GM19324 (cell line): ENCODE data around the gene BIVM.
"Not testable (repeated sequence)": the region's sequence is repeated elsewhere in the genome, so short reads cannot be mapped to it uniquely, and the experiment has no call there.

Experiments used
- ATAC-seq: cut with Tn5 transposase; IDR thresholded peaks from one replicate; pipeline ENCODE4 v1.9.1; 2021; ENCODE audit warnings: mild to moderate bottlenecking, moderate library complexity; ENCODE audit not compliant: unreplicated experiment, low FRiP score

Gene BIVM

GRCh38 chr13:102798581-102799425, at the start of gene BIVM, which contains the start of gene POGLUT2:
Gene BIVM, plus strand, starts transcription at chr13:102799119. Its CDS starts 8,149 bp downstream, at chr13:102807268.
Gene POGLUT2, minus strand, starts transcription at chr13:102798976. Its CDS starts 306 bp downstream, at chr13:102798670.
- ATAC-seq: peak; percentile 80

GRCh38 chr13:102751886-102752285, 47.0 kb upstream of the BIVM start:
- no peak for ATAC-seq

GRCh38 chr13:102757006-102757405, 41.9 kb upstream of the BIVM start:
- ATAC-seq: no peak

GRCh38 chr13:102758842-102759241, 40.1 kb upstream of the BIVM start:
- no peak for ATAC-seq

GRCh38 chr13:102761071-102761470, 37.8 kb upstream of the BIVM start:
- no peak for ATAC-seq

GRCh38 chr13:102763741-102764140, 35.2 kb upstream of the BIVM start:
- ATAC-seq: no peak

- ATAC-seq: no peak
Measured at GRCh38 chr13:102768909-102769308, 30.0 kb upstream of the BIVM start.

- no peak for ATAC-seq
Measured at GRCh38 chr13:102769679-102770078, 29.2 kb upstream of the BIVM start.

GRCh38 chr13:102770435-102770834, 28.5 kb upstream of the BIVM start:
- ATAC-seq: no peak

GRCh38 chr13:102771298-102772041, 27.4 kb upstream of the BIVM start:
- ATAC-seq: no peak

- no peak for ATAC-seq
Measured at GRCh38 chr13:102772042-102772425, 26.9 kb upstream of the BIVM start.

GRCh38 chr13:102773441-102774213, 25.3 kb upstream of the BIVM start, which contains the start of gene TEX30:
Gene TEX30, minus strand, starts transcription at chr13:102773786. Its CDS starts 3,760 bp downstream, at chr13:102770026.
- ATAC-seq: peak; percentile 98

- no peak for ATAC-seq
Measured at GRCh38 chr13:102774214-102774568, 24.7 kb upstream of the BIVM start.

GRCh38 chr13:102774591-102775520, 24.1 kb upstream of the BIVM start:
- no peak for ATAC-seq

- ATAC-seq: no peak
Measured at GRCh38 chr13:102776271-102776670, 22.6 kb upstream of the BIVM start.

GRCh38 chr13:102777736-102778135, 21.2 kb upstream of the BIVM start:
- no peak for ATAC-seq

- no peak for ATAC-seq
Measured at GRCh38 chr13:102779436-102780159, 19.3 kb upstream of the BIVM start.

GRCh38 chr13:102780656-102781055, 18.3 kb upstream of the BIVM start:
- ATAC-seq: not testable (repeated sequence)

- ATAC-seq: no peak
Measured at GRCh38 chr13:102781591-102781990, 17.3 kb upstream of the BIVM start.
